Fibroblast of lung (primary cell): ENCODE results near the gene MVP. TPM values are rescaled to one million over a fixed set of nuclear protein-coding genes. Genes with fewer than 3 reads are reported as not detected.
"Not testable (repeated sequence)": the region's sequence is repeated elsewhere in the genome, so short reads cannot be mapped to it uniquely, and the experiment has no call there.

Experiments
- DNase-seq, 2 donors: peaks; one replicate each; pipeline versions ENCODE4 v3.0.0 to v3.0.0-alpha.2; 2010; ENCODE audit warnings: low read depth in 2 of 2
- H2AFZ ChIP-seq: 2 replicates; pipeline ENCODE4 v1.5.1; 2012; ENCODE audit warnings: low read length, control low read depth, inconsistent platforms
- H3K27ac ChIP-seq: 2 replicates; pipeline ENCODE4 v1.5.1; 2011; ENCODE audit warnings: low read length, control low read depth; ENCODE audit not compliant: insufficient read depth
- H3K27me3 ChIP-seq: 2 replicates; pipeline ENCODE4 v1.5.1; 2011; ENCODE audit warnings: mild to moderate bottlenecking, low read length; ENCODE audit not compliant: control insufficient read depth, insufficient read depth
- H3K36me3 ChIP-seq: 2 replicates; pipeline ENCODE4 v1.5.1; 2011; ENCODE audit warnings: low read length; ENCODE audit not compliant: control insufficient read depth, insufficient read depth
- H3K4me1 ChIP-seq: 2 replicates; pipeline ENCODE4 v1.5.1; 2011; ENCODE audit warnings: low read length; ENCODE audit not compliant: control insufficient read depth, insufficient read depth; ENCODE audit errors: extremely low read depth
- H3K4me2 ChIP-seq: 2 replicates; pipeline ENCODE4 v1.5.1; 2011; ENCODE audit warnings: low read length, control low read depth; ENCODE audit not compliant: insufficient read depth; ENCODE audit errors: extremely low read depth
- H3K4me3 ChIP-seq, 4 experiments: fragments of 200-600 bp in 1 of 4; sonication (generic) in 1 of 4; replicated peaks in 1 of 4; 2 replicates each; pipeline ENCODE4 v1.5.1; 2011 to 2016; ENCODE audit warnings: low read length in 4 of 4, low read depth in 3 of 4, mild to moderate bottlenecking in 3 of 4, control low read depth in 2 of 4, inconsistent platforms in 1 of 4, mixed read lengths in 1 of 4; ENCODE audit not compliant: insufficient read depth in 1 of 4; ENCODE audit errors: control extremely low read depth in 1 of 4
- H3K79me2 ChIP-seq: 2 replicates; pipeline ENCODE4 v1.5.1; 2012; ENCODE audit warnings: mild to moderate bottlenecking, low read length, inconsistent platforms; ENCODE audit not compliant: control insufficient read depth, insufficient read depth
- H3K9ac ChIP-seq: 2 replicates; pipeline ENCODE4 v1.5.1; 2011; ENCODE audit warnings: mild to moderate bottlenecking, low read length, control low read depth; ENCODE audit not compliant: insufficient read depth
- H3K9me3 ChIP-seq: 2 replicates; pipeline ENCODE4 v1.5.1; 2012; ENCODE audit warnings: low read depth, low read length; ENCODE audit not compliant: control insufficient read depth, insufficient read depth
- H4K20me1 ChIP-seq: 2 replicates; pipeline ENCODE4 v1.5.1; 2011; ENCODE audit warnings: low read length; ENCODE audit not compliant: control insufficient read depth, insufficient read depth; ENCODE audit errors: extremely low read depth
- CTCF ChIP-seq, 2 donors: IDR thresholded peaks in 1 of 2; conservative IDR thresholded peaks in 1 of 2; 1 replicate in 1 of 2; 2 replicates in 1 of 2; pipeline ENCODE4 v1.5.1; 2011 to 2012; ENCODE audit warnings: low read length in 2 of 2, control low read depth in 1 of 2, inconsistent platforms in 1 of 2, low read depth in 1 of 2, mild to moderate bottlenecking in 1 of 2
- EZH2 ChIP-seq: IDR thresholded peaks from 2 replicates; pipeline ENCODE4 v1.5.1; 2012; ENCODE audit warnings: low read length, control low read depth, mild to moderate bottlenecking; ENCODE audit errors: missing control alignments
- polyA plus RNA-seq, 2 donors: library from polyadenylated mRNA; depleted of rRNA in 1 of 2; stranded (reverse) in 1 of 2; unstranded in 1 of 2; fragments of >200 nt; gene quantifications; 2 replicates each; pipeline ENCODE4 v1.2.1, GENCODE V29; 2011 to 2012; ENCODE audit warnings: missing spikeins in 1 of 2
- total RNA-seq: library from RNA; depleted of rRNA; stranded (reverse); fragments of >200 nt; gene quantifications from 2 replicates; pipeline ENCODE4 v1.2.1, GENCODE V29; 2014

MVP gene
- total and polyA plus RNA-seq, 2 donors (not counting 1 experiment from before 2014, with no cell fraction given), result 208 to 518 TPM

DNA sequence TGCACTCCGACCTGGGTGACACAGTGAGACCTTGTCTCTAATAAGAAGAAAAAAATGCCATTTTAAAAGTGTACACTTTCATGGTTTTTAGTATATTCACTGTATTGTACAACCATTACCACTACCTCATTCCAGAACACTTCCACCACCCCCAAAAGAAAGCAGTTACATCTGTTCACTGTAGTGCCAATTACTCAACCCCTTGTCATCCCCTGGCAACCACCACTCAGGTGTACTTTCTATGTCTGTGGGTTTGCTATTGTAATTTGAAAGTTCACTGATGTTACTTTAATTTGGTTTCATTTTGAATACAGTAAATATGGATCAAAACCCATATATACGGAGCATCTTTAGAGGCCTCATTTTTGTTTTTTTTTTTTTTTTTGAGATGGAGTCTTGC is 36.1 kb upstream of the MVP start:
- Histone ChIP-seq H3K27me3 (peaks cover 17% of the 10 kb centered on the region), H3K36me3 (no peaks in the 10 kb centered on the region), H2AFZ (no peak overlapping the region), H3K79me2 (no peaks in the 10 kb centered on the region), H3K4me2 (no peak overlapping the region), H3K4me1 (no peaks in the 10 kb centered on the region), H3K4me3 (no peak overlapping the region), H3K9ac (no peak overlapping the region), H4K20me1 (no peaks in the 10 kb centered on the region), H3K9me3 (no peaks in the 10 kb centered on the region), H3K27ac (no peak overlapping the region)
- DNase-seq, result no peak
- TF ChIP-seq CTCF (conservative IDR thresholded peaks at IDR 0.05 in 1 of 2, IDR thresholded peaks at IDR 0.05 in 1 of 2; ENCODE audit: low read depth in 1 of 2, low read length in 2 of 2) (no peak), EZH2 (no peak)

- H3K4me2 ChIP-seq, result peak overlapping the region; percentile 62
These were observed 35.3 kb upstream of the MVP start for GRCh38 chr16:29784901-29785500.

DNA sequence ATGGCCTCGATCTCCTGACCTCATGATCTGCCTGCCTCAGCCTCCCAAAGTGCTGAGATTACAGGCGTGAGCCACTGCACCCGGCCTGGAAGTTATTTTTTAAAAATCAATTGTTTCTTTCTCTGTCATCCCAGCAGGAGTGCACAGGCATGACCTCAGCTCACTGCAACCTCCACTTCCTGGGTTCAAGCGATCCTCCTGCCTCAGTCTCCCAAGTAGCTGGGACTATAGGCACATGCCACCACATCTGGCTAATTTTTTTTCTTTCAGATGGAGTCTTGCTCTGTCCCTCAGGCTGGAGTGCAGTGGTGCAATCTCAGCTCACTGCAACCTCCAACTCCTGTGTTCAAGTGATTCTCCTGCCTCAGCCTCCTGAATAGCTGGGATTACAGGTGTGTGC is 33.1 kb upstream of the MVP start:
- not testable (repeated sequence) for DNase-seq, H3K9me3 ChIP-seq, H2AFZ ChIP-seq, H3K36me3 ChIP-seq, H3K9ac ChIP-seq, H3K27ac ChIP-seq, H3K4me1 ChIP-seq, H4K20me1 ChIP-seq, H3K4me3 ChIP-seq, H3K27me3 ChIP-seq, H3K4me2 ChIP-seq
- peaks cover 16% of the 10 kb centered on the region for H3K79me2 ChIP-seq

More at GRCh38 chr16:29784901-29785500, 35.3 kb upstream of the MVP start:
- TF ChIP-seq CTCF (conservative IDR thresholded peaks at IDR 0.05 in 1 of 2, IDR thresholded peaks at IDR 0.05 in 1 of 2; ENCODE audit: low read depth in 1 of 2, low read length in 2 of 2) (peak; percentile 72 to 91), EZH2 (no peak)
- H3K9me3 ChIP-seq, result no peaks in the 10 kb centered on the region
- peak; percentile 53 to 58 for DNase-seq
- no peak overlapping the region for H3K9ac ChIP-seq
- no peaks in the 10 kb centered on the region for H3K36me3 ChIP-seq
- H3K4me1 ChIP-seq, result no peaks in the 10 kb centered on the region
- peak overlapping the region; percentile 96 for H2AFZ ChIP-seq
- H3K27me3 ChIP-seq, result peaks cover 12% of the 10 kb centered on the region
- no peaks in the 10 kb centered on the region for H3K79me2 ChIP-seq
- no peaks in the 10 kb centered on the region for H4K20me1 ChIP-seq
- peak overlapping the region; percentile 0 to 41 (median 18) for H3K4me3 ChIP-seq
- H3K27ac ChIP-seq, result no peak overlapping the region
